ENCODE data around the gene GALNT7. TPM values are rescaled to one million over a fixed set of nuclear protein-coding genes. Genes with fewer than 3 reads are reported as not detected.

GALNT7 gene
- total and polyA plus RNA-seq, 2 donors (not counting 3 experiments of a cell fraction or from before 2014, with no cell fraction given): 19.6 to 54.6 TPM

GRCh38 chr4:173367285-173367684 is 198.7 kb downstream of the GALNT7 start:
- Histone ChIP-seq H3K79me2 (ENCODE audit: control insufficient read depth, insufficient read depth, low read length) (peaks cover 10% of the 10 kb centered on the region), H3K4me1 (ENCODE audit: control insufficient read depth, extremely low read depth, insufficient read depth, low read length) (peaks cover 19% of the 10 kb centered on the region), H3K36me3 (ENCODE audit: control insufficient read depth in 2 of 2, extremely low read depth in 1 of 2, insufficient read depth in 2 of 2, low read length in 2 of 2) (no peaks in the 10 kb centered on the region), H3K9me3 (replicated peaks; ENCODE audit: control insufficient read depth, insufficient read depth, low read length) (no peaks in the 10 kb centered on the region), H2AFZ (ENCODE audit: low read depth, low read length) (peak overlapping the region; percentile 17), H3K9ac (replicated peaks; ENCODE audit: extremely low read depth, insufficient read depth, low read length) (peak overlapping the region; percentile 36), H3K27me3 (ENCODE audit: control insufficient read depth in 2 of 2, insufficient read depth in 2 of 2, low read length in 2 of 2) (no peaks in the 10 kb centered on the region), H4K20me1 (replicated peaks; ENCODE audit: control insufficient read depth, extremely low read depth, insufficient read depth, low read length) (no peaks in the 10 kb centered on the region), H3K4me3 (replicated peaks in 1 of 3; ENCODE audit: insufficient read depth in 1 of 3, low read depth in 1 of 3, low read length in 3 of 3) (peak overlapping the region in 1 of 3 experiments; percentile 15), H3K4me2 (ENCODE audit: insufficient read depth, low read length) (peak overlapping the region; percentile 83), H3K9me1 (replicated peaks; ENCODE audit: control insufficient read depth, extremely low read depth, insufficient read depth, low read length) (no peaks in the 10 kb centered on the region), H3K27ac (ENCODE audit: insufficient read depth, low read depth, low read length) (peak overlapping the region; percentile 59)
- DNase-seq (ENCODE audit: low read depth, low spot score) (peak; percentile 84), FAIRE-seq (peak; percentile 91)
- BruUV-seq (replicated peaks): no TSS peak
- no peak for TF ChIP-seq POLR2AphosphoS5 (IDR thresholded peaks at IDR 0.05; ENCODE audit: insufficient read depth, low read depth, low read length)
- peak; percentile 80 for TF ChIP-seq JUN (IDR thresholded peaks at IDR 0.05; ENCODE audit: borderline replicate concordance, insufficient read depth, insufficient read length, low read depth)
- no peak for TF ChIP-seq POLR2A (IDR thresholded peaks at IDR 0.05; ENCODE audit: low read depth, low read length)
- TF ChIP-seq GATA2 (IDR thresholded peaks at IDR 0.05; ENCODE audit: insufficient read depth, insufficient read length, low read depth, low read length): no peak
- peak; percentile 69 for TF ChIP-seq FOS (IDR thresholded peaks at IDR 0.05; ENCODE audit: borderline replicate concordance, insufficient read depth, low read length)
- TF ChIP-seq CTCF (IDR thresholded peaks at IDR 0.05; ENCODE audit: extremely low read depth in 1 of 2, insufficient read depth in 1 of 2, low read depth in 1 of 2, low read length in 2 of 2): no peak
- TF ChIP-seq EZH2 (IDR thresholded peaks at IDR 0.05; ENCODE audit: borderline replicate concordance, low read depth, low read length, severe bottlenecking): no peak
- TF ChIP-seq MYC (IDR thresholded peaks at IDR 0.05; ENCODE audit: low read depth, low read length): no peak
- TF ChIP-seq MAX (IDR thresholded peaks at IDR 0.05; ENCODE audit: insufficient read depth, insufficient read length): no peak
- intact Hi-C loops (cut with micrococcal nuclease) (no loop called here), dilution Hi-C loops (cut with MboI; ENCODE audit: extremely low pct_ligation_motif_present, low sequenced_read_pairs) (no loop called here)
- CTCF ChIA-PET: interaction anchor here (0.8 to 1.5 kb wide), 9 partner anchors 8 to 353 kb away, joined by 3 to 12 read pairs (median 4); no protein-coding TSS in a partner anchor
- POLR2A ChIA-PET: interaction anchor here (6.1 kb wide), 1 partner anchor 33 kb away, joined by 127 read pairs; the partner anchor contains the start of gene HMGB2

Measured in endothelial cell of umbilical vein (primary cell).